ENCODE data around the gene MEP1B.
"Not testable (repeated sequence)": the region's sequence is repeated elsewhere in the genome, so short reads cannot be mapped to it uniquely, and the experiment has no call there.

Gene MEP1B

DNA sequence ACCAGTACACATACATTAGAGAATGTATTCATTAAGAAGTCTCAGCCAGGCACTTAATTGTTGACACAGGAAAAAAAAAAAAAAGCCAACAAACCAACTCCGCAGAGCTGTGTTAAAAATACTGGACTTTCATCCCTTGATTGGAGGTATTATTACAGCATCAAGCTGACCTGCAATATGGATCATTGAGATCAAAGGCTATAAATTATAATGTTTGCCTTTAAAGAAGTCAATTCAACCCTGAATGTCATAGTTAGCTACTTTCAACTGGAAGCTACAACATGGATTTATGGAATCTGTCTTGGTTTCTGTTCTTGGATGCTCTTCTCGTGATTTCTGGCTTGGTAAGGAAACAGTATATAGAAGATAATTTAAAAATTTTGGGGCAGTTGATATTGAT lies at the start of gene MEP1B:
TSS of gene MEP1B (plus strand) at position 250 of the 400 bp plus-strand sequence. CDS start at position 282, 32 bp downstream.
- no peak within 1 kb of the TSS for H3K4me3 ChIP-seq (replicated peaks; ENCODE audit: low read depth, low read length)
- no peak for DNase-seq (ENCODE audit: extremely low read depth, low read depth)
- TF ChIP-seq, protein P1, sequence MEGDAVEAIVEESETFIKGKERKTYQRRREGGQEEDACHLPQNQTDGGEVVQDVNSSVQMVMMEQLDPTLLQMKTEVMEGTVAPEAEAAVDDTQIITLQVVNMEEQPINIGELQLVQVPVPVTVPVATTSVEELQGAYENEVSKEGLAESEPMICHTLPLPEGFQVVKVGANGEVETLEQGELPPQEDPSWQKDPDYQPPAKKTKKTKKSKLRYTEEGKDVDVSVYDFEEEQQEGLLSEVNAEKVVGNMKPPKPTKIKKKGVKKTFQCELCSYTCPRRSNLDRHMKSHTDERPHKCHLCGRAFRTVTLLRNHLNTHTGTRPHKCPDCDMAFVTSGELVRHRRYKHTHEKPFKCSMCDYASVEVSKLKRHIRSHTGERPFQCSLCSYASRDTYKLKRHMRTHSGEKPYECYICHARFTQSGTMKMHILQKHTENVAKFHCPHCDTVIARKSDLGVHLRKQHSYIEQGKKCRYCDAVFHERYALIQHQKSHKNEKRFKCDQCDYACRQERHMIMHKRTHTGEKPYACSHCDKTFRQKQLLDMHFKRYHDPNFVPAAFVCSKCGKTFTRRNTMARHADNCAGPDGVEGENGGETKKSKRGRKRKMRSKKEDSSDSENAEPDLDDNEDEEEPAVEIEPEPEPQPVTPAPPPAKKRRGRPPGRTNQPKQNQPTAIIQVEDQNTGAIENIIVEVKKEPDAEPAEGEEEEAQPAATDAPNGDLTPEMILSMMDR (IDR thresholded peaks at IDR 0.05; ENCODE audit: low read depth, low read length, missing control alignments), result no peak

- no peak for DNase-seq (ENCODE audit: extremely low read depth, low read depth)
- TF ChIP-seq, protein P1 (IDR thresholded peaks at IDR 0.05; ENCODE audit: low read depth, low read length, missing control alignments), result no peak
- no peak overlapping the region for H3K4me3 ChIP-seq (replicated peaks; ENCODE audit: low read depth, low read length)
Observed at GRCh38 chr18:32148185-32148870, 41.5 kb upstream of the MEP1B start.

DNA sequence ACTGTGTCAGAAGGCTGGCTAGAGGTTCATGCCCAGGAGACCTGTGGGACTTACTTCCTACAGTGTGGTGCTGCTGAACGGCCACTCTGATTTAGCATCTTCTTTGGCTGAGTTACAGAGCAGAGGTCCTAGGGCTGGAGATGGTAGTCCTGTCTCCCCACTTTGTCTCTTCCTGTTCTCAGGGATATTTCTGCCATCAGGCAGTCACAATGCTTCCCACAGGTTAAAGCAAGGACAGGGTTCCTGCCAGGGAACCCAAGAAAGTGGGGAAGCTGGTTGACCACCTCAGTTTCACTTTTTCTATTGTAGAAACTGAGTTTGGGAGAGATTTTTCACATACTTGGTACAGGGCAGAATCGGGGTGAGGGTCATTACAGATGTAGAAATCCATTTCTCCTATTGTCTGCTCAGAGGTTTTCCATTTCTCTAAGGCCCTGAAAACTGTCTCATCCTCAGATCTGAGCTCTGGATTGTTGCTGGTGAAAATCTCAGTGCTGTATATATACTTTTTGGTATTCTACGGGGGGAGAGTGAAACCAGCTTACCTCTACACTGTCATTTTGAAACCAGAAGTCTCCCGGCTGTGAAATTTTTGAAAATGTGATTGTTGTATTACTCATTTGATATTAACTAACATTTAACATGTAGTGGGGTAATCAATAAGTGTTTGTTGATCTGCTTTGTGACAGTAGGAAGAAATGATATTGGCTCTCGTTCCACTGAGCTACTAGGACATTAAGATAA lies 37.0 kb upstream of the MEP1B start:
- H3K4me3 ChIP-seq (replicated peaks; ENCODE audit: low read depth, low read length), result no peak overlapping the region
- TF ChIP-seq, protein P1 (IDR thresholded peaks at IDR 0.05; ENCODE audit: low read depth, low read length, missing control alignments), result no peak
- no peak for DNase-seq (ENCODE audit: extremely low read depth, low read depth)

DNA sequence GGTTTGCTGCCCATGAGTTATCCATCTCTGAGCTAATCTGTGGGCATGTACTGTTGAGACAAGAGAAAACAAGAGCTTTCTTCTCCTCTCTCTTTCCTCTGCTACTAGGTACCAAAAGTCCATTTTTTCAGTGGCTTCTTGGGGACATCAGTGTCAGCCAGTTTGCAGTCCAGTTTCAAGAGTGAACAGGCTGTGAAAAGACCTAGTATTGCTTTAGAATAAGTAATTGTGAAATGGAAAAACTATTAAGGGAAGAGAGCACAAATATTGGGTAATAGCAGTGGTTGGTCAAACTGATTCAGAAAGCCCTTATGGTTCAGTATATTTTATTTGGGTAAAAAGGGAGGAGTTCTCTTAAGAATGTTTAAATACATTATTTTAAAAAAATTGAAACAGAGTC lies 33.0 kb upstream of the MEP1B start:
- no peak overlapping the region for H3K4me3 ChIP-seq (replicated peaks; ENCODE audit: low read depth, low read length)
- TF ChIP-seq, protein P1 (IDR thresholded peaks at IDR 0.05; ENCODE audit: low read depth, low read length, missing control alignments), result no peak
- no peak for DNase-seq (ENCODE audit: extremely low read depth, low read depth)

GRCh38 chr18:32157580-32157979 lies 32.3 kb upstream of the MEP1B start:
- no peak overlapping the region for H3K4me3 ChIP-seq (replicated peaks; ENCODE audit: low read depth, low read length)
- DNase-seq (ENCODE audit: extremely low read depth, low read depth), result no peak
- TF ChIP-seq, protein P1 (IDR thresholded peaks at IDR 0.05; ENCODE audit: low read depth, low read length, missing control alignments), result no peak

DNA sequence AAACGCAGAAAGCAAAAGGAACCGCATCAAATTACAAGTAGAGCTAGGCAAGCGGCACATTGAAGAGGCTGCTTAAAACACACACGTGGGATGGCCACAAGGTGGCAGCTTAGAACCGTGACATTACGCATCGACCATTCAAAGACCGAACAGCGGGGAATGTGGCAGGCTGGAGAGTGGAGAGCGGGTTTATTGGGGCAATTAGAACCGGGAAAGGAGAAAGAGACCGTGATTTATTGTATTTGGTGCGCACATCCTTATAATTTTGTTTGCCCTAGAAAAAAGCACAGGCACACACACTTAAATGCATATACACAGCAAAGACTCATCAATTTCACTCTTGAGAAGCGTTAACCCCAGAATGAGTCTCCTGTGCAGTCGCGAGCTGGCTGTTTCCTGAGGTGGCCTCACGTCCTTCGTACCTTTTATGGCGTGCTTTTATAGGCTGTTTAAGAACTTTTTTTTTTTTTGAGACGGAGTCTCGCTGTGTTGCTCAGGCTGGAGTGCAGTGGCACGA lies 31.7 kb upstream of the MEP1B start:
- no peak overlapping the region for H3K4me3 ChIP-seq (replicated peaks; ENCODE audit: low read depth, low read length)
- peak; percentile 81 for DNase-seq (ENCODE audit: extremely low read depth, low read depth)
- TF ChIP-seq, protein P1 (IDR thresholded peaks at IDR 0.05; ENCODE audit: low read depth, low read length, missing control alignments), result peak; percentile 83

DNA sequence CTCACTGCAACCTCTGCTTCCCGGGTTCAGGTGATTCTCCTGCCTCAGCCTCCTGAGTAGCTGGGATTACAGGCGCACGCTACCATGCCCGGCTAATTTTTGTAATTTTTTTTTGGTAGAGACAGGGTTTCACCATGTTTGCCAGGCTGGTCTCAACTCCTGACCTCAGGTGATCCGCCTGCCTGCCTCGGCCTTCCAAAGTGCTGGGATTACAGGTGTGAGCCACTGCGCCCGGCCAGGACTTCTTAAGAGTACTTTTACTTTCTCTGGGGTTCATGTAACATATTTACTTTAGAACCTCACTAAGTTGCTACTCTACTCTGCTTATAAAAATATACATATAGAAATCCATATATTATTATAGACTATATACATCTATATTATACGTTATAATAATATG lies 31.2 kb upstream of the MEP1B start:
- H3K4me3 ChIP-seq (replicated peaks; ENCODE audit: low read depth, low read length); DNase-seq (ENCODE audit: extremely low read depth, low read depth): not testable (repeated sequence)

Data from HFF-Myc (cell line).